HepG2 (cell line): ENCODE results near the gene UTS2R. TPM values are rescaled to one million over a fixed set of nuclear protein-coding genes. Genes with fewer than 3 reads are reported as not detected.

ENCODE experiments used
- ADNP ChIP-seq: sonication (generic); formaldehyde crosslinking; IDR thresholded peaks from 2 replicates; pipeline ENCODE4 v1.4.0; 2020; ENCODE audit warnings: missing genetic modification reagents
- ATF3 ChIP-seq: sonication (generic); formaldehyde crosslinking; IDR thresholded peaks from 2 replicates; pipeline ENCODE4 v1.4.0; 2020; ENCODE audit warnings: missing genetic modification reagents
- CAMTA2 ChIP-seq: sonication (generic); formaldehyde crosslinking; IDR thresholded peaks from 2 replicates; pipeline ENCODE4 v1.4.0; 2020; ENCODE audit warnings: mild to moderate bottlenecking, missing genetic modification reagents, borderline replicate concordance
- GLMP ChIP-seq: sonication (generic); formaldehyde crosslinking; IDR thresholded peaks from 2 replicates; pipeline ENCODE4 v1.9.0; 2021; ENCODE audit warnings: missing genetic modification reagents, mild to moderate bottlenecking, borderline replicate concordance
- HCFC1 ChIP-seq: fragments of 150-350 bp; IDR thresholded peaks from 2 replicates; pipeline ENCODE4 v1.6.1; 2014; ENCODE audit warnings: low read depth, low read length
- IKZF5 ChIP-seq: IDR thresholded peaks from 2 replicates; pipeline ENCODE4 v1.6.1; 2018; ENCODE audit warnings: missing genetic modification reagents, mild to moderate bottlenecking, missing compliant biosample characterization
- JUND ChIP-seq: sonication (generic); formaldehyde crosslinking; IDR thresholded peaks from 2 replicates; pipeline ENCODE4 v1.8.0; 2022; ENCODE audit warnings: mild to moderate bottlenecking, missing genetic modification reagents
- KAT7 ChIP-seq: IDR thresholded peaks from 2 replicates; pipeline ENCODE4 v1.6.1; 2018; ENCODE audit warnings: borderline replicate concordance, missing compliant biosample characterization
- NFYB ChIP-seq: sonication (generic); formaldehyde crosslinking; IDR thresholded peaks from 2 replicates; pipeline ENCODE4 v1.4.0; 2020; ENCODE audit warnings: missing genetic modification reagents
- NR2F6 ChIP-seq, 2 experiments: IDR thresholded peaks; 2 replicates each; pipeline ENCODE4 v1.6.1; 2016; ENCODE audit warnings: antibody characterized with exemption in 1 of 2, mild to moderate bottlenecking in 1 of 2
- PAX8 ChIP-seq: sonication (generic); formaldehyde crosslinking; IDR thresholded peaks from 2 replicates; pipeline ENCODE4 v1.8.0; 2022; ENCODE audit warnings: mild to moderate bottlenecking, missing genetic modification reagents, borderline replicate concordance
- PBX2 ChIP-seq: IDR thresholded peaks from 2 replicates; pipeline ENCODE4 v1.6.1; 2016; ENCODE audit warnings: control low read depth
- PREB ChIP-seq: sonication (generic); formaldehyde crosslinking; IDR thresholded peaks from 2 replicates; pipeline ENCODE4 v1.4.0; 2020; ENCODE audit warnings: missing genetic modification reagents
- SIX1 ChIP-seq: sonication (generic); formaldehyde crosslinking; IDR thresholded peaks from 2 replicates; pipeline ENCODE4 v1.4.0; 2020; ENCODE audit warnings: missing genetic modification reagents, borderline replicate concordance
- STAG1 ChIP-seq: sonication (generic); formaldehyde crosslinking; IDR thresholded peaks from 2 replicates; pipeline ENCODE4 v1.4.0; 2020; ENCODE audit warnings: missing genetic modification reagents
- ZNF17 ChIP-seq: sonication (generic); formaldehyde crosslinking; IDR thresholded peaks from 2 replicates; pipeline ENCODE4 v1.5.0; 2020; ENCODE audit warnings: mild to moderate bottlenecking, missing genetic modification reagents
- ZNF276 ChIP-seq: sonication (generic); formaldehyde crosslinking; IDR thresholded peaks from 2 replicates; pipeline ENCODE4 v1.4.0; 2020; ENCODE audit warnings: mild to moderate bottlenecking, low read depth, missing genetic modification reagents
- ZNF709 ChIP-seq: sonication (generic); formaldehyde crosslinking; IDR thresholded peaks from 2 replicates; pipeline ENCODE4 v1.5.0; 2020; ENCODE audit warnings: mild to moderate bottlenecking, missing genetic modification reagents
- ZNF780A ChIP-seq: sonication (generic); formaldehyde crosslinking; IDR thresholded peaks from 2 replicates; pipeline ENCODE4 v1.8.0; 2022; ENCODE audit warnings: mild to moderate bottlenecking, missing genetic modification reagents, moderate library complexity
- ZNF879 ChIP-seq: sonication (generic); formaldehyde crosslinking; IDR thresholded peaks from 2 replicates; pipeline ENCODE4 v1.8.1; 2023; ENCODE audit warnings: missing genetic modification reagents
- ZSCAN20 ChIP-seq: sonication (generic); formaldehyde crosslinking; IDR thresholded peaks from 2 replicates; pipeline ENCODE4 v1.4.0; 2020; ENCODE audit warnings: missing genetic modification reagents, mild to moderate bottlenecking, borderline replicate concordance
- ZSCAN9 ChIP-seq: IDR thresholded peaks from 2 replicates; pipeline ENCODE4 v1.6.1; 2016; ENCODE audit warnings: borderline replicate concordance
- polyA plus RNA-seq, 8 experiments: library from polyadenylated mRNA; depleted of rRNA in 3 of 8; stranded (reverse) in 7 of 8; unstranded in 1 of 8; fragments of >200 nt; fragmentation: Illumina TruSeq in 4 of 8; extraction: Trizol in 4 of 8; gene quantifications; 2 replicates each; pipeline versions ENCODE4 v1.2.1 to v1.2.3, GENCODE V29; 2011 to 2016; ENCODE audit warnings: low read depth in 4 of 8, missing spikeins in 1 of 8, mixed read lengths in 1 of 8; ENCODE audit not compliant: insufficient read depth in 1 of 8
- total RNA-seq, 5 experiments: library from RNA; depleted of rRNA; stranded (reverse); fragments of >200 nt; fragmentation: Illumina TruSeq; extraction: Trizol; gene quantifications; 2 replicates each; pipeline ENCODE4 v1.2.3, GENCODE V29; 2016; ENCODE audit warnings: low read depth in 1 of 5

UTS2R gene
- total and polyA plus RNA-seq, 2 of the 13 experiments (the other 11 are each of a cell fraction or from before 2014, with no cell fraction given), result 0.13 to 0.15 TPM

GRCh38 chr17:82325286-82326180 lies 46.0 kb upstream of the UTS2R start (continued):
- TF ChIP-seq SIX1, result no peak
- TF ChIP-seq ZNF17, result no peak
- TF ChIP-seq PREB (CRISPR knock-in tag), result no peak
- peak; percentile 92; the same call in 1 of the 2 replicates for TF ChIP-seq PAX8 (CRISPR knock-in tag)
- TF ChIP-seq NR2F6 (IDR thresholded peaks at IDR 0.05), result peak; percentile 95
- TF ChIP-seq NR2F6 (CRISPR knock-in tag; IDR thresholded peaks at IDR 0.05), result peak; percentile 98
- no peak for TF ChIP-seq GLMP (CRISPR knock-in tag)
- peak; percentile 54; the same call in 1 of the 2 replicates for TF ChIP-seq KAT7
- TF ChIP-seq HCFC1, result no peak
- 0 out of 2 replicates have a peak, but pooled peaks have one; percentile 32 for TF ChIP-seq ZSCAN20
- no peak for TF ChIP-seq ATF3
- peak; percentile 39; the same call in 1 of the 2 replicates for TF ChIP-seq ZNF709 (CRISPR knock-in tag)
- no peak for TF ChIP-seq CAMTA2 (CRISPR knock-in tag)
- TF ChIP-seq ZNF276, result no peak
- TF ChIP-seq IKZF5 (CRISPR knock-in tag), result 0 out of 2 replicates have a peak, but pooled peaks have one; percentile 41
- no peak for TF ChIP-seq ZSCAN9
- no peak; the same call in 1 of the 2 replicates for TF ChIP-seq NFYB (CRISPR knock-in tag)
- no peak for TF ChIP-seq ZNF879 (CRISPR knock-in tag)
- no peak for TF ChIP-seq ADNP (CRISPR knock-in tag)
- peak; percentile 11; the same call in 1 of the 2 replicates for TF ChIP-seq STAG1 (CRISPR knock-in tag)
- TF ChIP-seq JUND, result no peak
- TF ChIP-seq ZNF780A, result peak; percentile 80; the same call in 1 of the 2 replicates
- peak; percentile 34 for TF ChIP-seq PBX2 (CRISPR knock-in tag)
